ENCODE measurements around the gene PROSER3.

Gene PROSER3

GRCh38 chr19:35779033-35779432 is 21.1 kb downstream of the PROSER3 start:
- DNase-seq: no peak

GRCh38 chr19:35780058-35780457 is 22.1 kb downstream of the PROSER3 start:
- DNase-seq: no peak

GRCh38 chr19:35780717-35781116 is 22.7 kb downstream of the PROSER3 start:
- no peak for DNase-seq

GRCh38 chr19:35781650-35782049 is 23.7 kb downstream of the PROSER3 start:
- DNase-seq: no peak

- DNase-seq: no peak
These were observed 24.6 kb downstream of the PROSER3 start for GRCh38 chr19:35782589-35782988.

- no peak for DNase-seq
These were observed 25.8 kb downstream of the PROSER3 start for GRCh38 chr19:35783469-35784434.

GRCh38 chr19:35784503-35785338 is 26.7 kb downstream of the PROSER3 start:
- no peak for DNase-seq

GRCh38 chr19:35785339-35785627 is 27.3 kb downstream of the PROSER3 start:
- DNase-seq: no peak

GRCh38 chr19:35786299-35787160 is 28.6 kb downstream of the PROSER3 start:
- DNase-seq: no peak

- DNase-seq: no peak
These were observed 29.3 kb downstream of the PROSER3 start for GRCh38 chr19:35787227-35787799.

- no peak for DNase-seq
These were observed 30.4 kb downstream of the PROSER3 start for GRCh38 chr19:35788205-35788960.

GRCh38 chr19:35789195-35789977 is 31.4 kb downstream of the PROSER3 start:
- no peak for DNase-seq

- DNase-seq: no peak
These were observed 32.3 kb downstream of the PROSER3 start for GRCh38 chr19:35789978-35790944.

GRCh38 chr19:35790981-35791813 is 33.2 kb downstream of the PROSER3 start:
- DNase-seq: no peak

GRCh38 chr19:35791814-35792279 is 33.9 kb downstream of the PROSER3 start:
- DNase-seq: no peak

- no peak for DNase-seq
These were observed 34.3 kb downstream of the PROSER3 start for GRCh38 chr19:35792312-35792711.

- no peak for DNase-seq
These were observed 34.9 kb downstream of the PROSER3 start for GRCh38 chr19:35792888-35793287.

GRCh38 chr19:35793381-35794165 is 35.6 kb downstream of the PROSER3 start:
- DNase-seq: no peak

All from NCI-H2029 treated with DMSO at 0.1 percent for 48 hours (cell line).